Activated CD8-positive, alpha-beta memory T cell treated with anti-CD3 and anti-CD28 coated beads, Interleukin-2, amount 50 U/mL, for 48 hours (primary cell): ENCODE data around the gene SCEL.
"Not testable (repeated sequence)": the region's sequence is repeated elsewhere in the genome, so short reads cannot be mapped to it uniquely, and the experiment has no call there.

Experiments used
- DNase-seq: peaks from one replicate; pipeline ENCODE4 v3.0.0-alpha.2; 2020

SCEL gene

DNA sequence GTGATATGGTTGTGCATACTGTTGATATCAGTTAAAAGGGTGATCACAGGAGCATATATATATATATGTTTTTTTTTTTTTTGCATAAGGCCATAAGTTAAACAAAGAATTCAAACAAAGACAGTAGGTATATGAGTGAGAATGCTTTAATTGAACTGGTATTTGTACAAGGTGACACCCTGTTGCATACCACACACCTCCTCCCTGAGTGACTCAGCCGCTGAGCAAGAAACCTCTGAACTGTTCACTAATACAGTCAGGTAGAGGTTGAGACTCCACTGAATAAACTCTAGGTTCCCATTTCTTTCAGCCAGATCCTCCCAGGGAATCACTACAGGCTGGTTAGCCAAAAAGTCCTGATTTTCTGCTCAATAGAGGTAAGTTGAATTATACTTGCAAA is at the start of gene SCEL:
Gene SCEL (plus strand): TSS at position 259 of the 400 bp plus-strand sequence. CDS start 20,170 bp downstream, outside the sequence.
- DNase-seq: no peak

DNA sequence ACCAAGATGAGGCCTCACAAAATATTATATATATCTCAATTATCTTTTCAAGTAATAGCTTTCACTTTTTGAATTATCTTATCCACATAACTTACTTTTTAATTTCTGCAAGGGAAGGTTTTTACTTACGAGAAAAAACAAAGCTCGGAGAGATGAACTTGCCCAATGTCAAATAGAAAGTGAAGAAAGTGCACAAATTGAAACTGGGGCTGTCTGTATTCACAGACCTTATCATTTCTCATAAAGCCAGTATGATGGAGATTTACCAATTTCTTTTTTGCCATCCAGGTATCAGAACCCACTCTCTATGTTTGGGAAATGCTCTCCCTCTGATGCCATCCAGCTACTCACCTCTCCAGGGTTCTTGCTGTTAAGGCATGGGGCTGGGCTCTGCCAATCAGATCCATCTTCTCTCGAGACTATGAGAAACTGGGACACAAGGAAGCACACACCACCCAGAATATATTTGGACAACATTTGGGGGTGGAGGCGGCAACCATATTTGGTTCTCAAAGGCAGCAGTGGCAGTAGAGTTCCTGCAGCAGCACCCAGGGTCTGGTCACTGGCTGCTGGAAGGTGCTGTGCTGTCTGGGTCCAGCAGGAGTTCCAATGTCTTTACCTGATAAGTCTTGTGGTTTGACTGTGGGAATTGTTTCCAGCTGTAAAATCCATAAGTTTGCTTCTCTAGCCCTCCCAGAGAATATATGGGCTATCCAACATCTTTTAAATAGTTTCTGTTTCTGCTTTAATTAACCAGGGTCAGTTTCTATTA is 45.8 kb upstream of the SCEL start:
- DNase-seq: no peak

- DNase-seq: no peak
Observed at GRCh38 chr13:77492982-77493381, 42.5 kb upstream of the SCEL start.

- DNase-seq: no peak
Observed at GRCh38 chr13:77494226-77494625, 41.3 kb upstream of the SCEL start.

- no peak for DNase-seq
Observed at GRCh38 chr13:77497350-77497749, 38.2 kb upstream of the SCEL start.

DNA sequence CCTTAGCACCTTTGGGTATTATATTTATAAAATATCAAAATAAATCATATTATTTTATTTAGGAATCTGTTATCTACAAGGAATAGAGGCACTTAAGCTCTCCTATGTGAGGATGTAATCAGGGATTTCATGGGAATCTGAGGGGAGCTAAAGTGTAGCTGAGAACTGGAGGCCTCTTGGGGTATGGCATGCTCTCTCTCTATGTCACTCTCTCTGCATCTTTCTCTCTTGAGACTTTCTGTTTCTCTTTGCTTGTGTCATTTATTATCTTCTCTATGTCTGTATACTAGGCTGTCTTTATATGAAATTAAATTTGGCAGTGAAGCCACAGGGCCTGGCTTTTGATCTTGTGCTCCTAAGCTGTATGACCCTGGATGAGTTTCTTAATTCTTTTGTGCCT is 37.7 kb upstream of the SCEL start:
- no peak for DNase-seq

- DNase-seq: no peak
Observed at GRCh38 chr13:77502104-77502720, 33.3 kb upstream of the SCEL start.

GRCh38 chr13:77503398-77503797 is 32.1 kb upstream of the SCEL start:
- no peak for DNase-seq

- no peak for DNase-seq
Observed at GRCh38 chr13:77506874-77507273, 28.6 kb upstream of the SCEL start.

- no peak for DNase-seq
Observed at GRCh38 chr13:77507931-77508776, 27.4 kb upstream of the SCEL start.

GRCh38 chr13:77508959-77509620 is 26.4 kb upstream of the SCEL start:
- no peak for DNase-seq

- no peak for DNase-seq
Observed at GRCh38 chr13:77510156-77510555, 25.4 kb upstream of the SCEL start.

GRCh38 chr13:77511552-77511951 is 24.0 kb upstream of the SCEL start:
- DNase-seq: no peak

- DNase-seq: no peak
Observed at GRCh38 chr13:77513719-77514335, 21.7 kb upstream of the SCEL start.

DNA sequence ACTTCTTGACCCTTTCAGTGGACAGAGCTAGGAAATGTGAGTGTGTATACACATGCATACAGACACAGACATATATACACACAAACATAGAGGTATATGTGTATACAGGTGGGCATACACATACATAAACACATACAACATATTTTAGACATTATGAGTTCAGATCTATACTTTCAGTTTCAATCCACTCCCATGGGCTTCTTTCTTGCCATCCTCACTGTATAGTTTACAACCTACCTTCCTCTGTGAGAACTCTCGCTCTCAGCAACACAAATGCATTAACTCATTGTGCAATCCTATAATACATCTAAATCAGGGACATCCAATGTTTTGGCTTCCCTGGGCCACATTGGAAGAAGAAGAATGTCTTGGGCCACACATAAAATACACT is 21.2 kb upstream of the SCEL start:
- DNase-seq: no peak

GRCh38 chr13:77515785-77516184 is 19.7 kb upstream of the SCEL start:
- no peak for DNase-seq

- DNase-seq: no peak
Observed at GRCh38 chr13:77516342-77516789, 19.1 kb upstream of the SCEL start.

GRCh38 chr13:77518266-77518665 is 17.2 kb upstream of the SCEL start:
- DNase-seq: no peak

DNA sequence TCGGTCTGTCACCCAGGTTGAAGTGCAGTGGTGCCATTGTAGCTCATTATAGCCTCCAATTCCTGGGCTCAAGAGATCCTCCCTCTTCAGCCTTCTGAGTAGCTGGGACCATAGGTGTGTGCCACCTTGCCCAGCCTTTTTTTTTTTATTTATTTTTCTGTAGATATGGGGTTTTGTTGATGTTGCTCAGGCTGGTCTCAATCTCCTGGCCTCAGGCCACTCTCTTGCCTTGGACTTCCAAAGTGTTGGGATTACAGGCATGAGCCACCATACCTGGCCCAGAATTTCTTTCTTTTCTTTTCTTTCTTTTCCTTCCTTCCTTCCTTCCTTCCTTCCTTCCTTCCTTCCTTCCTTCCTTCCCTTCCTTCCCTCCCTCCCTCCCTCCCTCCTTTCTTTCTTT is 16.1 kb upstream of the SCEL start:
- DNase-seq: not testable (repeated sequence)

- DNase-seq: no peak
Observed at GRCh38 chr13:77519808-77520207, 15.7 kb upstream of the SCEL start.

DNA sequence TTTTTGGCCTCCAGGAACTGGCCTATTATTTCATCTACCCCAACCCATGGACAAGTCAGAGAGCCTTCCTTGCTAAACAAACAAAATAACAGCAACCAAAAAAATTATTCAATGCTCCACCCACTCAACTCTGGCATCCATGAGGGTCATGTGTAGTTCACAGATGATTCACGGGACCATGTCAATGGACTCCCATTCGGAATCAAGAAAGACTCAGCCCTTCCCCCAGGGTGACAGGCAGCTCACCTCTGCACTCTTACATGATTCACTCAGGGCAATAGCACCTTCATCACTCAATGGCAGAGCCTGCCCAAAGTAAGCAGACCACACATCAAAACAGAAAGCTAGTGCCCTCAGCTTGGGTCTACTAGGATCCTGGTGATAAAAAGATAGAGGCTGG is 14.3 kb upstream of the SCEL start:
- no peak for DNase-seq

DNA sequence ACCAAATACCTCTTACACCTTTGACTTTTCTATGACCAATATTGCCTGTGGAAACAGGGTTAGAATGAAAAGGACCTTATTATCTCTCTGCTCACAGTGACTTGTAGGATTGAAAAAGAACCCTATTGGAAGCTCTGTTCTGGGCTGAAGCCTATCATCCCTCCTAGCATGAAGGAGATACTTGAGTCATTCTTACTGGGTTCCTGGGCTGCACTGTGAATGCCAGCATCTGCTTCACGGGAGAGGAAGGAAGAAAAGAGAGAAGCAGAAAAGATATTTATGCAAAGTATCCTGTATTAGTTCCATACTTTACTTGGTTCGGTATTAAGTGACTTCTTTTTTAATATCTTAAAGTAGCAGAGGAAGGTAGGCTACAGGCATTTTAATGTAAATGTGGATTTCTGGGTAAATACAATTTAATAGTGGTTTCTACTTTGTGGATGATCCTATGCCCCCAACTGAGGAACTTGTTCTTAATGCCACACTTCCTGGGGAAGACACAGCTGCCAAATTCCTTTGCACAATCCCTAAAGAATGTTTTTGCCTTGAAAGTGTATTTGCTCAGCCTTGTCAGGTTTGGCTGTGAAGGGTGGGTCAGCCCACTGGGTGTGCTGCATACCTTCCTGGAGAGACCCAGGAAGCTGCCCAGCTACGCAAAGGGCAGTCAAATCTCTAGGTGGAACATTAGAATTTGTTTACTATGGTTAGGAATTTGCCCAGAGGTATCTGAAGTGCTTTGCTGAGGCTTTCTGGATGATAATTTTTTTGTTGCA is 13.7 kb upstream of the SCEL start:
- no peak for DNase-seq
